ENCODE data around the gene ST6GAL2.

The ST6GAL2 gene

DNA sequence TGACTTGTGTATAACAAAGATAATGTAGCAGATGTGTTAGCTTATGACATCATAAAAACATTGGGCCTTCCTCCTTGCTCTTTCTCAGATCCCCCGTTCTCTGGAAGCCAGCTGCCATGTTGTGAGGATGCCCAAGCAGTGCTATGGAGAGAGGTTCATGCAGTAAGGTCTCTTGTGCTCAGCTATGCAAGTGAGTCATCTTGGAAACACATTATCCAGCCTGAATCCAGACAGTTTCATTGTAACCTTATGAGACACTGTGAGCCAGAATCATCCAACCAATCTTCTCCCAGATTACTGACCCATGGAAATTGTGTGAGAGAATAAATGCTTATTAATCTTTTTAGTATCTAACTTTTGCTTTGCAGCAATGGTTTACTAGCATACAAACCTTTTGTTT, 60.8 kb downstream of the ST6GAL2 start:
- FAIRE-seq: no peak

DNA sequence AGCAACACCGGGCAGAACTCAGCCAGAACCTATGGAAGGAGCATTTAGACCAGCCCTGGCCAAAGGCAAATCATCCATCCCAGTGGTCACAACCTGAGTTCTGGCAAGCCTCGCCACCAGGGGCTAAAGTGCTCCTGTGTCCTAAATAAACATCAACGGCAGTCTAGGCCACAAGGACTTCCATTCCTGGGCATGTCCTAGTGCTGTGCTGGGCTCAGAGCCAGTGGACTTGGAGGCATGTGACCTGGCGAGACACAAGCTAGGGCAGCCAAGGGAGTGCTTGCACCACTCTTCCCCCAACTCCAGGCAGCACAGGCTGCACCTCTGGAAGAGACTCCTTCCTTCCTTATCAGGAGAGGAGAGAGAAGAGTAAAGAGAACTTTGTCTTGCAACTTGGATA, 69.0 kb downstream of the ST6GAL2 start:
- no peak for FAIRE-seq

DNA sequence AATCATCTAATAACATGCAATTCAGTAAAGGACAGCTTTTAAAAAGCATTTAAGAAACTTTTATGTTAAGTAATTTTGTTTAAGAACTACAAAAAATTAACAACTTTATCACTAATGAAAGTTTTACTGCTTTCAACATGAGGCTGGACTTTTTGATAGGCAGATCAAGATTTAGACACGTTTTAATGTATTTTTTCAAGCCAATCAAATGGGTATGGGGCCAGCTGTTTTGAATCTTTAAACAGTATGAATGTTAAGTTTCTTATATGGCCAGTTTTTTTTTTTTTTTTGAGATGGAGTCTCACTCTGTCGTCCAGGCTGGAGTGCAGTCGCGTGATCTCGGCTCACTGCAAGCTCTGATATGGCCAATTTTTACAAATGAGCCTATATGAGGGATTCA, 73.1 kb downstream of the ST6GAL2 start:
- FAIRE-seq: no peak

DNA sequence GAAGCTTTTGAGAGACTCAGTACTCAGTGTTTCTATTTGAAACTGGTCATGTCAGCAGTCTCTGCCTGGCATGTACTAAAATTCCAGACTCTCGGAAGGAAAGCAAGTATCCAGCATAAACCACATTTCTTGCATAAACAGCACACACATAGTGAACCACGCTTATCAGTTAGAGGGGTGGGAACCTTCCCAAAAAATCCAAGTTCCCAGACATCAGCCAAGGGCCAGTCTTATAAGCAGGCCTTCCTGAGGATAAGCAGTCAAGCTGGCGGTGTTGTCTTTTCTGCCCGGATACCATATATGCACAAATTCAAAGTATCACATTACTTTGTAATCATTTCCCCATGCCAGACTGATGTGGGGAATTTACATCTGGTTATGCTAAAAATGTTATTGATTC, 73.6 kb downstream of the ST6GAL2 start:
- FAIRE-seq: no peak

DNA sequence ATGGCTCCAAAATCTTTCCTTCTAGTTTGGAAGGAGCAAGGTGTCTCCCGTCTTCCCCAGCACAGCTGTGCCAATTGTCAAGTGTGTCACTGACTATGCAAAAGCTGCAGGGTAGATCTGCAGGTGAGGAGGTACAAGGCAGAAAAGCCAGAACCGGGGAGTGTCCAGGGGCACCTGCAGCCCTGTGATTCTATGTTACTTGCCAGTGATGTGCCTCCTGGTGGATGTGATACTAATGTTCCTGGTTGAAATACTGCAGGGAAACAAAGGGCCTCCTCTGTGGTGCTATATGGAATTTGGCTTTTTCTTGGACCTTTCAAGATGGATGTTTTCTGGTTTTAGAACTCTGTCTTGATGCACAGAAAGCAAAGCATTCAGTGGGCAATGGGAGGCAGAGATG, 80.3 kb downstream of the ST6GAL2 start:
- FAIRE-seq: no peak

DNA sequence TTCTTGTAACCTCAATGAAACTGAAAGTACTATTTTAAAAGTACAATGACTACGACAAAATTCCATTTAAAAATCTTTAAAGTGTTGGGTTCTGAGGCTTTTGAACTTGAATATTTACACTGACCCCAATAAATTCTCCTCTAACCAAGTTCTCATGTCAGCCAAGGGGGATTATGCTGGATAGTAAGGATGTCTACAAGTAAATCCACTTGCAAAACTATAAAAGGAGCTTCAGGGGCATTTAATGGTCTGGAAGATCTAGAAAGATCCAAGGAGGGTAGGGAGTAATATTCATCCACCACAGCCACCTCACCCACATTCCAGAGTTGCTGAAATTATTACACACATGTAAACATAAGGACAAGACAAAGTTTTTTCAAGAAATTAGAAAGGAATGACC, 81.8 kb downstream of the ST6GAL2 start:
- no peak for FAIRE-seq

DNA sequence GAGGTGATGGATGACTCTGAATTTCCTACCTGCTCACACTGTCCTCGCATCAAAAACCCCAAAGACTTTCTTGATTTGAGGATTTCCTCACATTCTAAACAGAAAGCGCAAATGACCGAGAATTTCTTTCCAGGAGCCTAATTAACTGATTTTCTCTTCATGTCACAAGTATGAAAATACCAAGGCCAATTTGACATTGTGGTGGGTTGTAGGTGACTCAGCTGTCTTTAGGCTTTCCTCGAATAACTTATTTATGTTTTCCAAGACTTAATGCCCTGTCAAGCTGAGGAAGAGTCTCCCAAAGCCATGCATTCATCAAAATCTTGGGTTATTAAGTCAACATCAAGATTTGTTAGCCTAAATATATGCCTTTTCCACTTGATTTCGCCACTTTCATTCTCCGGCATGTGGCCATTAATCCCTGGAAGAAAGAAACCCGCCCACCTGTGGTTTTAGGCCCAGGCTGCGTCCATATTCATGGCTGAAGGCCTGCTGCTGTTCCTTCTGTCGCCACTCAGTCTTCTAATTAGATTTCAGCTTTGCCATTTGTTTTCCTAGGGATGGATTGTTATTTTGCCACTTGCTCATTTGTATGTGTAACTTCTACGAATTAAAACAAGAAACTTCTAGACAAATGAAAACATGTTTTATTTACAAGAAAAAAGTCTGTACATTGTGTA, 84.9 kb downstream of the ST6GAL2 start:
- no peak for FAIRE-seq

DNA sequence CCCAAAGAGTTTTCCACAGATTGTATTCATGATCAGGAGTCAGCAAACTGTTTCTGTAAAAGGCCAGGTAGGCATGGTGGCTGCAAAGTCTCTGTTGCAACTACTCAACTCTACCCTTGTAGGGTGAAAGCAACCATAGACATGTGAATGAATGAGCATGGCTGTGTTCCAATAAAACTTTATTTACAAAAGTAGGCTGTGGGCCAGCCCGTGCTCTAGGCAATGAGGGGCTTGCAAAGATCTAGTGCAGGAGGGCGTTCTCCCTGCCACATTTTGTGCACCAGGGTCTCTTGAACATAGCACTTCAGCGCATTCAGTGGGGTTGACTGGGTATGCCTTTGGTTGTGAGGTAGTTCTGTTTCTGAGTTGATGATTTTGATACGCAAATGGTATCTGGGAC, 85.8 kb downstream of the ST6GAL2 start:
- no peak for FAIRE-seq

DNA sequence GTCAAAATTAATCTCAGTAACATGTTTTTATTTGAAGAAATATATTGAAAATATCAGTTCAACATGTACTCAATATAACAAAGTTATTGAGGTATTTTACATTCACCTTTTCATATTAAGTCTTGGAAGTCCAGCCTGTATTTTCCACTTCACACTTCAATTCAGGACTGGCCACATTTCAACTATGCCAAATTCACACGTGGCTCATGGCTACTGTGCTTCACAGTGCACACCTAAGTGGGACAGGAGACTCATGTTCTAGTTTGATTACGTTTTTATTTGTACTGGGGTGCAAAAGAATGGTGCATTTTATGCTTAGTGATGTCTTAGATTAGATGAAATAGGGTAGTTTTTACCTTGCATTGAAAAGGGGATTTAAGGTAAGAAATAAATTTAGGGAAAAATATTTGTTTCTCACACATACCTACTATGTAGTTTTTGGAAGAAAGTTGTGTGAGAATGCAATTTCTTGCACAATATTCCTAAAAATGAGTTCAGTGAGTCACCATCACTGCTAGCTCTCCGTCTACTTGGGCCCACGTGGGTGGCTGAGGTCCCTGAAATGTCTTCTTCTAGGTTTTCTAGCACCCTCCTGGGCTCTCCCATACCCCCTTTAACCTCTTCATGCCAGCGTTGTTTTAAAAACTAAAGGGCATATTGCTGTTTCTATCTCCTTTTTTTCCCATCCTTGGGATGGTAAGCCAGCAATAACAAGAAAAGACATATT, 87.0 kb downstream of the ST6GAL2 start:
- no peak for FAIRE-seq

DNA sequence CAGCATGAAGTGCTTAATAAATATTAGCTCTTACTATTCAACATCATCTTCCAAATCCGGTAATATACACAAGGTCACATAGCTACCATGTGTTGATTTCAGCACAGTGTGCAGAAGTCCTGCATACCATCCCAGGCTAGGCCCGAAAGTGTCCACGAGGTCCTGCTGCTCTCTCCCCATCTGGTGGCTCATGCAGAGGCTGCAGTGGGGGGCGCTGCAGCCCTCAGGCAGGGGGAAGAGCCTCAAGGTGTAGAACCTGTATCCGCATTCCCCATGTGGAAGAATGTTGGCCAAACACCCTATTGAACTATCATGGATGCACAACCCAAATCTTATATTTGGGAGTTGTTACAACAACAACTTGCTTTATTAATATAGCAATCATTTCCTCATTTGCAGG, 88.5 kb downstream of the ST6GAL2 start:
- no peak for FAIRE-seq

DNA sequence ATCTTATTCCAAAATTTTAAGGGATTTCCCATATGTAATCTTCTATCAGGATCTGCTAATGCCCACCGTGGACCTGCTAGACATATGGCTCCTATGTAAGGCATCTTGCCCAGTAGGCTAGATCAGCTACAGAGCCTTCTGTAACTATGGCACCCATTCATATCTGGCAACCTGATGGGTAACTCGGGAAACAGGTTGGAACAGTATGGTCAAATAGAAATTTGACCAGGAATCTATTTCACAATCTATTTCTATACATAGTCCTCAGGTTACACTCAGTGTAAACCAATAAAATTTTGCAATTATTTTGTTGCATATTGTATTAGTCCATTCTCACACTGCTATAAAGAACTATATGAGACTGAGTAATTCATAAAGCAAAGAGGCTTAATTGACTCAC, 93.3 kb downstream of the ST6GAL2 start:
- FAIRE-seq: no peak

DNA sequence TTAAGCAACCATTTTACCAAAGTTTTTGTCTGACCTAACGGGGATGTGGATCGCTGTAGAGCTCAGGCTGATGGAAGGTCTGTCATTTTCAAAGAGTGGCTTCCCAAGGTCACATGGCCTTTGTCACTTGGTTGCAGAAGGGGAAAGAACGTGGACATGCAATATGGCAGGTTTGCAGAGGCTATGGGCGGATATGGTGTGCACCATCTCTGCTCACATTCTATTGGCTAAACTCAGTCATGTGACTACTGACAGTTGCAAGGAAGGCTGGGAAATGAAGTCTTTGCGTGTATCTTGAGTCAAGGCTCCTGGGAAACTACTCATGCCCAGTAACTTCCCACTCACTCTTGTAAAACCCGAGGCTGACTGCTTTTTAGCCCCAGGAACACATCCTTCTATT, 96.8 kb downstream of the ST6GAL2 start:
- FAIRE-seq: no peak

DNA sequence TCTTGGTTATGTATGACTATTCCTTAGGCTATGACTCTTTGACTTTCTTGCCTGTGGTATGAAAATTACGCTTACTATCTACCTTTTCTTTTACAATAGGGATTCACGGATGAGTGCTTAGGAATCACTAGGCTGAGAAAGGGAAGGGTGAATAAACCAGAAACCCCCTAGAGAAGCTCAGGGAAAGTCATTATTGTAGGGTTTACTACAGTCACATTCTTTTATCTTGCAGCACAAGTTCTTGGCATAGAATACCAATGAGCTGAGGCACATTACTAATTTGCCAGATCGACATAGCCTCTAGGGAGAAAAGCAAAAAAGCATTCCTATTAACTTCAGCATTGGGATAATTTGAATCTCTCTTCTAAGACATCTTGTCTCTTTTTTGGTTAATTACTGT, 103.3 kb downstream of the ST6GAL2 start:
- FAIRE-seq: no peak

DNA sequence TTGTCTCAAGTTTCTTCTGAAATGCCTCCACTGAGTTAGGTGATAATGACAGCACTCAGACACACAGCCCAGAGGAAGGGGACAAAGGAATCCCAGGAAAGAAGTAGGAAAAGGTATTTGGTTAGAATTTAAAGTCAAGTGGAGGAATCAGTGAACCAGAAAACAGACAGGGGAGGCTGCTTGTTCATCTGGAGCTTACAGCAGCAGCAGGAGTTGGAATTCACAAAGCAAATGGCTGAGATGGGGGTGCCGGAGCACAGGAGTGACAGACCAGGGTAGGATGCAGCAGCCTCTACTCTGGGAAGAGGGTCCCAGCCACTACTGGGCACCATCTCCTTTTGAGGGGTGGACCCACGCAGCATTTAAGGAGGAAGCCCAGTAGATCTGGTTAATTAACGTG, 104.8 kb downstream of the ST6GAL2 start:
- FAIRE-seq: no peak

DNA sequence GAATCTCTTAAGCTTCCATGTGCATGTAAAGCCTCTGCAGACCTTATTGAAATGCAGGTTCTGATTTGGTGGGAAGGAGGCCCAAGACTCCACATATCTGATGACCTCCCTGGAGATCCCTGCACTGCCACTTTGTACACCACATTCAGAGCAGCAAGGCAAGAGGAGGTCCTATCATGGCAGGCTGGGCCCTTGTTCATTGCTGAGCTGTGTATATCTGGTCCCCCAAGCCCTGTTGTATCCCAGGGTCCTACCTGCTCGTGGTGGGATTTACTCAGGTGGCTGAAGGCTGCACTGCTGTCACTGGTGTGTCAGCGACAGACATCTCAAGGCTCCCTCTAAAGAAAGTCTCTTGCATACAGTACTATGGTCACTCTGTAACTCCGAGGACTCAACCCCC, 114.2 kb downstream of the ST6GAL2 start:
- FAIRE-seq: no peak

DNA sequence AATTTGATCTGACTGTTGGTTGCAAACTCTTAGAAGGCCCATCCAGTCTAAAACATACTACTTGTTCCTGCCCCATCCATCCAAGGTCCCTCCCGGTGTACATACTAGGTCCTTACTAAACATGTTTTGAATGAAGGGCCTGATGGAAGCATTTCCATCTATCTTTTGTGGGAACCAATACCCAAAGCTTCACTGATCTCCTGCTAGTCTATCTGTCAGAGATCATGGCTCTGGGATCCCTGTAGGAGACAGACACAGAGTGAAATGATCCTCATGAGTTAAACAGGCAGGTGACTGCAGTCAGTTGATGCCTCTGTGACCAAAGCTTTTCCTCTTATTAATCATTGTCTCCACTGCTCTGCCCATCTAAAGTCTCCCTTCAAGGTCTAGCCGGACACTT, 115.0 kb downstream of the ST6GAL2 start:
- FAIRE-seq: no peak

DNA sequence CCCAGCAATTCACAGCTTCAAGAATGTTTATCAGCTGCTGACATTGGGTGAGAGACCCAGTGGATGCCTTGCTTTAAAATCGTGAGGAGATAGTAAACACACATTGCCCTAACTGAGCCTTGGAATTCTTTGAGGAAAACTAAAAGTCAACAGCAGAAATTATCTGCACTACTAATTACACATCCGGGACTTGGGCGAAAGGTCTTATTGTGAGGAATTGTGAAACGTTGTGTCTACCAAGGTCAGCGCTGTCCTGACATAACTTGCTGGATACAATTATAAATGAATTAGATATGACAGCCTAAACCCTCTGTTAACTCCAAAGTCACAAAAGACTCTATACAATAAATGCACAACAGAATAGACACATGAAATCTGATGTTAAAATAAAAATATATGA, 121.4 kb downstream of the ST6GAL2 start:
- FAIRE-seq: no peak

DNA sequence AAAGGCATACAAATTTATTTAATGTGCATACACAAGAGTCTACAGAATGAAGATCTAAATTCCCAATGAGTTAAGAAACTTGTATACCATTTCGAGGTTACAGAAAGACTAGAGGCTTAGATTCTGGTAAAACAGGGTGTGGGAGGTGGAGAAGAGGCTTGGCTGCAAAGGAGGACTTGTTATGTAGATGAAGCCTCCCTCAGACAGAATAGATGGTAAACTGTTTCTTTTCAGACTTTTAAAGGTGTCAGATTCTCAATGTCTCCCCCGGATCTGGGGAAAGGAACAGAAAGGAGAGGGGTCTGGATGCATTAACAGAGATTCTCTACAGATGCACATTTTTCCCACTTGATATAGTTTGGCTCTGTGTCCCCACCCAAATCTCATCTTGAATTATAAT, 126.0 kb downstream of the ST6GAL2 start:
- no peak for FAIRE-seq

DNA sequence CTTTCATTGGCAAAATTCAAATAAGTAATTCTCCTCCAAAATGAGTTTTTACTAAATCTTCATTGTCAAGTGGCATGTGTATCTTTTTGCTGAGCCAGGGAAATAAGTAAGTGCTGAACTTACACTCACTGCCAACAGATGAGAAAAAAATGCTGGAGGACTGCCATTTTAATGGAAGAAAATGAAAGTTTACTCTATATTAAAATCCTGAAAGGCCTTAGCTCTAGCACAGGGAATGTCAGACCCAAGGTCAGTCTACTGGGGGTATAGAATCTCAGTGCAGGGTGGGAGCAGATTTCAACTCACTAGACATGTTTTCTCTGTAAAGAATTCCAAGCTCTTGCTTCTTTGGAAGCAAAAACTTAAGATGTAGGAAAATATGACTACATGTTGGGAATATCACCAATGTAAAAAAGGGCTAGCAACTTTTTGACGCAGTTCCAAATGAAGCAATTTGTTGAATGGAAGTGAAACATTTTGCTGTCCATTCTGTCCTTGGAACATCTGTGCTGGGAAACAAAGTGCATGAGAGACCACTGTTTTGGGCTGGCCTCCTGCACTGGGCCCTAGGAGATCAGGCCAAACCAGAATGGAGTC, 127.0 kb downstream of the ST6GAL2 start:
- FAIRE-seq: no peak
